HG02938 (cell line): ENCODE data around the gene MRPS23.

Source experiments
- ATAC-seq: cut with Tn5 transposase; IDR thresholded peaks from one replicate; pipeline ENCODE4 v1.9.1; 2021; ENCODE audit warnings: mild to moderate bottlenecking, moderate library complexity; ENCODE audit not compliant: unreplicated experiment

The MRPS23 gene

DNA sequence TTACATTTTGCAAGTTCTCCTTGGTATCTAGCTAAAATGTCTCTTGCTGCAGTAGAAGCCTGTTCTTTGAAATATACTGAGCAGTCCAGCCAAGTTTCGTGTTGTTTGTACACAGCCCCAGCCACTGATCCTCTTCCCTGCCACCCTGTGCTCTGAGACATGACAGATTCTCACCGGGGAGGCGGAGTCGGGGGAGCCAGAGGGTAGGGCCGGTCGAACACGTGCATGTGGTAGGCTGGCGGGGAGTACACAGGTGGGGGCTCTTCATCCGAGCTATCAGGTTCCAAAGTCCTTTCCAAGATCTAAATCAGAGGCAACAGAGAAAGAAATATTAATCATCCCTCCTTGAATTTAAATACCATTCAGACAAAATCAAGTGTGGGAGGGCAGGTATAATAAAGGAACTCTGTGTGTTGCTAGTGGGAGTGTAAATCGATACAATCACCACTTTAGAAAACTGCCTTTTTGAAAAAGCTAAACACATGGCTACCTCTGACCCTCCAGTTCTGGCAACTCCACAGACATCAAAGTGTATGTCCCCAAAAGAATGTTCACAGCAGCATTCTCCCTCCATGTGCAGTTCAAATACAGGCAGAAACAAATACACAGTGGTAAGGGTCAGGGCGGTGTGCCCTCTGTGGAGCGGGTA lies 29.7 kb upstream of the MRPS23 start:
- ATAC-seq: no peak

DNA sequence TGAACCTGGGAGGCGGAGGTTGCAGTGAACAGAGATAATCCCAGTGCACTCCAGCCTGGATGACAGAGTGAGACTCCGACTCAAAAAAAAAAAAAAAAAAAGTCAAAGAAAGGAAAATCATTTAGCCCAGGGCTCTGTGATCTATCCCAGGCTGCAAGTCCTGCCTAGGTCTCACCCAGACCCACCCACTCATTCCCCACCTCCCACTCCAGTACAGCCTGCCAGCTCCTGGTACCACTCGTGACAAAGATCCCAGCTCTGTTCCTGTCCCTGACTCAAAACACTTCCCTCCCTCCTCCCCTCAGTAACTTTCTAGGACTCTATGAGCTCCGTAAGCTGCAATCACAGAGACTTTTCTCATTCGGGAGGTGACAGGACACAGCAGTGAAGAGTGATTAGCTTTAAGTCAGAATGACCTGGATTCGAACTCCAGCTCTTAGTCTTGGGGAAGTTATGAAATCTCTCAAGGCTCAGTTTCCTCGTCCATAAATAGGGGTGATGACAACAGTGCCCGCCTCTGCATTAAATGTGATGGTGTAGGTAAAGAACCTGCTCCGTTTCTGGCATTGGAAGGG lies 28.0 kb upstream of the MRPS23 start:
- no peak for ATAC-seq

DNA sequence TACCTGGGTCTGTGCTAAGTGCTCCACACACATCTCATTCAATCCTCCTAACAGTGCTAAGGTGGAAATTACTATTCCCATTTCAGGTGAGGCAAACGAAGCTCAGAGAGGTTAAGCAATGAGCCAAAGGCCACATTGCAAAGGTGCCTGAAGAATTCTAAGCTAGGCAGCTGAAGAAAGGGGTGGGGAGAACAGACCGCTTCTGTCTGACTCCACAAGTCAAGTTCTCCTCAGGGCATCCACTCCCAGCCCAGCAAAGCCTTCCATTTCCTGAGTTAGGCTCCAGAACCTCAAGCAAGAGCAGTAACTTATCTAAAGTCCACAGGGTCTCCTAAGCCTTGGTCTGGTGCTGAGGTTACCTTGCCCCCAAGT lies 27.0 kb upstream of the MRPS23 start:
- no peak for ATAC-seq

DNA sequence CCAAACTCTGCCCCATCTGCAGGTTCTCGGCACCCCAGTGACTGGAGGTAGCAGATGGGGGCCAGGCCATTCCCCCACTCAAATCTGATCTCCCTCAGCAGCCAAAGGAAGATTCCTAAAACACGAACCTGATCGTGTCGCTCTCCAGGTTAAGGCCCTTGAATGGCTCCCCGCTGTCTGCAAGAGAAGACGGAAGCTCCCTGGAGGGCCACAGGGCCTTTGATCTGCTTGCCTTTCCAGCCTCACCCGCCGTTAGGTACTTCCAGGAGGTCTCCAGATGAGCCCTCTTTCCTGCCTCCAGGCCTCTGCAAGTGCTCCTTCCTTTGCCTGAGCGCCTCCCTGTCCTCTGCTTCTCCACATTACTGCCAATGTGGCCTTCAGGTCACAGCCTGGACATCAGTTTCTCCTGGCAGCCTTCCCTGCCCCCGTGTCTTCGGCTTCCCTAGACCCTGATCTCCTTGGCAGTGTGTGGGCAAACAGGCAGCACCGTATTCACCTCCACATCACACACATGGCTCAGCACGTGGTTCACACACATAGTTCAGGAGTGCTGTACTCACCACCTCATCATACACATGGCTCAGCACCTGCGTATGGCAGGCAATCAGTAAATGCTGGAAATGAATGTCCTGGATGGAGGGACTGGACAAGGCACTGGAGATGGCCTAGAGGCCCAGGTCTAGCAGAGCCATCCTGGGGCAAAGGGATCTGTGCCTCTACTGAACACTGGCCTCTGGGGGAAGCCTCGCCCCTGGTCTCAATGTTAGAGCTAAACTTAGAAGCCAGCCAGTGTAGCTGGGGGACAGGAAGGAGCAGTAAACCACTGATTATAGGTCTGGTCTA lies 26.4 kb upstream of the MRPS23 start:
- no peak for ATAC-seq

DNA sequence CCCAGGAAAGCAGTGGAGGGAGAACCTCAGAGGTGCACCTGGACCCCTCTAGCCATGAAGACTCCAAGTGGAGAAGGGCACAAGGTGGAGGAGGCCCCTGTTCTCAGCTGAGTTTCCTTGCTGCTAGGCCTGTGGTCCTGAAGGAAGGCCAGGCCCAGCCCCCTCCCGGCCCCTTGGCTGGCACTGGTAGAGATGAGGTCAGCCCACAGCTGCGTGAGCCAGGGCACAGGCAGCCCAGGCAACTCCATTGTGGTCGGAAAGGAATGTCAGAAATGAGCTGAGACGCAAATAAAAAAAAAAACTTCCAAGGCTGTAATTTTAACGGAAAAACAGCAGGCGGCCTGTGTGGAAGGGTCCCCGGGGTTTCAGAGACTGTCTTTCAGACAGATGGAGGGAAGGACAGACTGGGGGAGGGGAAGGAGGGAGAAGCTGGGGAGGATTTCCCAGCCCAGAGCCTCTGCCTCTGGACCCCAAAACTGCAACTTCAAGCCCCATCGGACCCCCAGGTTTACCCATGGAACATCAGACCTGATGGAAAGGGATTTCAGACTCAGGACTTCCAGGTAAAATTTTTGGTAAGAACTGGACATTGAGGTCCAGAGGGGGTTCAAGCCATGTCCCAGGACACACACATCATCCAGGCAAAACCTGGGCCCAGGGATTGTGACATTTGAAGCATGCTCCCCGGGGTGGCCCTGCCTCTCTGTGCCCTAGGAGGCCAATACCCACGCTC lies 25.6 kb upstream of the MRPS23 start:
- no peak for ATAC-seq

DNA sequence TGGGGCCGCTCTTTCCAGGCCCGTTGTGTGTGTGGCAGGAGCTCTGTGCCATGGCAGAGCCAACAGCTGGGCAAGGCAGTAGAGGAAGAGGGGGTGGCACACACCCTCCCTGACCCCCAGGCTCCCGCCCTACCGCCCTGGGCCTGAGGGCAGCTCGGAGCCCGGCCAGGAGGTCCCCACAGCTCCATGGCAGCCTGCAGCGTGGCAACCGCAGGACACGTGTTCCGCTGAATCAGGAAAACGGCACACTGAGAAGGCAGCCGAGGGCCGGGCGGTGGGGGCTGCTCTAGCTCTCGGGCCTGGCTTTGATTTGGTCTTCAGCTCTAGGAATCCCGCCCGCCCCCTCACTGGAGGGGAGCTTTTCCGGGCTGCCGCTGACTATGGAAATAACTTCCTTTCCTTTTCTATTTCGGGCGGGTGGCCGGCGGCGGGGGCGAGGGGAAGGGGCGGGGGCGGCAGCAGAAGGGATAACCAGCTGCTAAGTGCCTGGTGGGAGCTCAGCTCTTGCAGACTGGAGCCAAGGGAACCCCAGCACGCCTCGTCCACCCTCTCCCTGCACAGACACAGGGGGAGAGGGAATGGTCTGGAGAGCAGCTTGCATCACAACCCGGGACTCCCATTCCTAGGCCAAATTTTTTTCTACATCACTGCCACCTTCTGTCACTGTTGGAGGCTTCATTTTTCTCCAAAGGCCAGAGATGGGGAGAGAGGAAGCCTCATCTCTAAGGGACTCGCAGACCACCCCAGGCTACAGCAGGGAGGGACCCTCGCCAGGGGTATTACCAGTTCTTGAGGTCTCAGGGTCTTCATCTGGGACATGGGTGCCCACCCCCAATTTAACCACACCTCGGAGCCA lies 24.8 kb upstream of the MRPS23 start:
- no peak for ATAC-seq

DNA sequence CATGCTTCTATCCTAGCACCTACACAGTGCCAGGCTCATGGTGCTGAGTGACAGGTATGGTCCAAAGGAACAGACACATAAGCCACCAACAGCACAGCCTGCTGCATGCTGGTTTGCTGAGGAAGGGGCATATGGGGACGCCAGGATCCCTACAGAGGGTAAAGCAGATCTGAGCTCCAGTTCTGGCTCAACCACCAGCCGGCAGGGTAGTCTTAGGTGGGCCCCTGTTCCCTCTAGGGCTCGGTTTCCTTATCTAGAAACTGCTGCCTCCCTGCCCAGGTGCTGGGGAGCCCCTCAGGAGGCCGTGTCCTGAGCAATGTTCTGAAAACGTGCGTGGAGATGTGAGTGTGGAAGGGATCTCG lies 24.2 kb upstream of the MRPS23 start:
- no peak for ATAC-seq

DNA sequence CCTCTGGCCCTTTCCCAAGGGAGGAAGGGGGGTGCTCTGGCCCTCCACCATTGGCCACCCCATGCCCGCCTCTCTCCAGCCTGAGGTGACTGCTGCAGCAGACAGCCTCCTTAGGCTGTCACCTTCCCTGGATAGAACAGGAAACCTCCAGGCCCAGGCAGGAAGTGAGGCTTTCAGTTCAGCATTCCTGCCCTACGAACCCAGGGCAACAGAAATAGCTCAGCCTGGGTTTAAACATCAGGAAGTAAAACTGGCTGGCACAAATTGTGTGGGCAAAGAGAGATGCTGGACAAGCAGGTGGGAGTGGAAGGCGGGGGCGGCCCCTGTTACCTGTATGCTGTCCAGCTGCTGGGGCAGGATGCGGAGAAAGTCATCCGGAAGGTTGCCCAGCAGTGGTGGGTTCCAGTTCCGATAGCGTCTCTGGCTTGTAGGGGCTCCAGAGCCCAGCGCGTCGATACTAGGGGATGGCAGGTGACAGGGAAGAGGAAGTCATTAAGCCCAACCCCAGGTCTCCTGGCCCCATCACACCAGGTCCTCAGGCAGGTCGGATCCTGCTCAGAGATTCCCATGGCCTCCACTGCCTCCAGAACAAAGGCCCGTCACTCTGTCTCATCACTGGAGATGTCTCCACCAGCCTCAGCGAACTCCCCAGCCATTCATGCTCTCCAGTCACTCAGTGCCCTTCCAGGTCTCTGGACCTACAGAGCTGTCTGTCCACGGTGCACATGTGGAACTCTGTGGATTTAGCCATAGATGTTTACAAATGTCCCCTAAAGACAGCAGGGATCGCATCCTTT lies 23.6 kb upstream of the MRPS23 start:
- ATAC-seq: no peak

DNA sequence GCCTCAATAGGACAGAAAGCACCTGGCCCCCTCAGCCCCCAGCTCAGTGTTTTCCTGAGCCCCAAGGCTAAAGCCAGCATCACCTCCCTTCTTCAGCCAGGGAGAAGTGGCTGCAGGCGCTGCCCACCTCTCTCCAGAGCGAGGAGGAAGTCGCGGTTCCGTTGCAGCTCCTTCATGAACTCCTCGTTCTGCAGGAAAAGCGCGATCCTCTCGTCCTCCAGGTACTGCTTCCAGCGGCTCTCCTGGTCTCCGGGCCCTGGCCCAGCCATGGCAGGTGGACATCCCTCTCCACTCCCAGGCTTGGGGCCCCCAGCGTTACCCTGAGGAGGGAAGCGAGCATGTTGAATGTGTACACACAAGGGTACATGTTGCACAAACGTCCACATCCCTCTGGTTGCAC lies 22.7 kb upstream of the MRPS23 start:
- no peak for ATAC-seq

DNA sequence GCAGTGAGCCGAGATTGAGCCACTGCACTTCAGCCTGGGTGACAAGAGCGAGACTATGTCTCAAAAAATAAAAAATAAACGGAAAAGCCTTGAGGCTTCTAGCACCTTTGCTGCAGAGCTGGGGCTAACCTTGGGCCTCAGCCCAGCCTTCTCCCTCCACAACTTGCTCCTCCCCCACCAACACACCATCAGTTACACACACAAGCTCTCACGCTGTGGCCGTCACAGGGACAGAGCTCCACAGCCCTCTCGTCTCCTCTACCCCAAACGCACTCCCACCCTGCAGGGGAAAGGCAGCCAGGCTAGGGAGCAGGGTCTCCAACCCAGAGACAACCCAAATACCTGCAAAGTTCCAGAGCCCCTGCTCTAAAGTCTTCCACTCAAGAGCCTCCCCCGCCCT lies 22.0 kb upstream of the MRPS23 start:
- no peak for ATAC-seq

DNA sequence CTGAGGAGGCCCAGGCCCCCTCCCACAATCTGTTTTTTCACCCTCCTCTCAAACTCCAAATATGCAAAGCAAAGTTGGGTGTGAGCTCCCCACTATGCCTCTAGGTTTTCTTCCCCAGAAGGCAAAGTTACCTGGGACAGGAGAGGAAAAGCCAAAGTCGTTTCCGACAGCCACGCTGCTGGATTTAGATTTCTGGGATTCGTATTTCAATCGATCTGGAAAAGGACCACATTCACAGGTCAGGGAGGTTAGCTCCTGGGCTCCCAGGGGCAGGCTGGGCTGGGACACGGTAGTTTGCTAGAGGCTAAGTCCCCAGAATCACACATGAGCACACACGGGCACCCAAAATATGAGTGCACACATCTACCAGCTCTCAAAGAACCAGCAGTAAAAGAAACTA lies 21.3 kb upstream of the MRPS23 start:
- ATAC-seq: no peak

DNA sequence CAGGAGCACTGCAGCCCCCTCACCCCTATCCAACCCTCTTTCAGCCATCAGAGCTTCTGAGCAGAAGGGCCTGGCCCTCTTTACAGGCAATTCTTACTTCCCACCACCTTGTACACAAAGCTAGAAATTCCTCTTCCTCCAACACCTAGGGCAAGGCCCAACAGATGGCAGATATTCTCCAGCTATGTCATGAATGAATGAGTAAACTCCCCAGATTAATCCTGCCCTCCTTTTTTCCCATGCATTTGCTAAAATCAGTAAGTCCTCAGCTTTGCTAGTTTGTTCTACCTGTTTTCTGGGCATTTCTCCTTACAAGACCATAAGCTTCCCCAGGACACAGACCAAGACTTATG lies 20.4 kb upstream of the MRPS23 start:
- ATAC-seq: no peak

DNA sequence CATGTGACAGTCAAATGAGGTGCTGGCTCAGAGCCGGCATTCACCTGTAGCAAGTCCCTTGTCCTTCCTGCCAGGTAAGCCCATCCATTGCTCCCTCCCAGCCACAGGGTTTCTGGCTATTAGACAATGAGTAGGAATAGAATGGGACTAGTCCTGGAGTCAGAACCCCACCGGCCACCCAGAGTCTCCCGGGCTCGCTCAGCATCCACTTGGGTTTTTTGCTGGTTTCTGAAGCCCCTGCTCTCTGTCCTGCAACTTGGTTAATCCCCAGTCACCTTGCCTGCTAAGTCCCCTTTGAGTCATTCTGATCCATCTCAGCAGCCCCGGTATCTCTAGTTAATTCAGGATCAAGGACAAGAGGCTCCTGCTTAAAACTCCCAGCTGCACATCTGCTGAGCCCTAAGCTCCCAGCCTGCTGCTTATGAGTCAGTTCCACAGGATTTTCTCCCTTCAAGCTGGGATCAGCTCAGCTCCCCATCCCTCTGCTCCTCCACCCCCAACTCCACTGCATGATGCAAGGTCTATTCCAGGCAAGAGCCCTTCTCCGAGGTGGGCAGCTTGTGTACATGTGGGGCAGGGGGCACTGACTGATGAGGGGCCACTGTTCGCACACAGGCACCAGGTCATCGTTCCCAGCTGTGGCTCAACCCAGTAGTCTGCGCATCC lies 19.9 kb upstream of the MRPS23 start:
- no peak for ATAC-seq

DNA sequence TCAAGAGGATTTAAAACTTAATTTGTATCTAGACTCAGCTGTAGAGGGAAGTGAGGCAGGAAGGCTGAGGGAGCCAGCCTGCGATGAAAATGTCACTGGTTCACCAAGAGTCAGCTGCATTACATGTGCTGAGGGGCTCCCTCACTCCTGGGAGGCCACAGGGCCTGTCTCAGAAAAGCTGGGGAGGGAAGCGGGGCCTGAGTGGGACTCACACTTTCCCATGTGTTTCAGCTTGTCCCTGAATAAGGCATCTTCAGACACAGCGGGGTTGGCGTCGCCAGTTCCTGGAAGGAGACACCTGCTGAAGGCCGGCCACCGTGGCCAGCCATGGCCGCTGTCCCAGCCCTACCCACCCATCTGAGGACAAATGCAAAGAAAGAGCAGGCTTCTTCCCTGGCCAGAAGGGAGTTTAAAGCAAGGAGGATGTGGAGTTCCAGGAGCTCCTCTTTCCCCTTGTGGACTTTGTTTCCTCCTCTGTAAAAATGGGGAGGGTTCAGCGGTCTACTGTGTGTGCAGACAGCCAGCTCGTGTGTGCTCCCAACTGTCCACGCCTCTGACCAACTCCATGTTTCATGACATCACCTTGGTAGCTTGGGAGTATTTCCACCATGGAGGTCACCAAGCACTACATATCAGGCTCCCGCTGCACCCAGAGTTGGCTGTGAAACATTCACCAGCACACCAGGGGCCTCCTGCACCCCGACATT lies 19.2 kb upstream of the MRPS23 start:
- ATAC-seq: no peak

DNA sequence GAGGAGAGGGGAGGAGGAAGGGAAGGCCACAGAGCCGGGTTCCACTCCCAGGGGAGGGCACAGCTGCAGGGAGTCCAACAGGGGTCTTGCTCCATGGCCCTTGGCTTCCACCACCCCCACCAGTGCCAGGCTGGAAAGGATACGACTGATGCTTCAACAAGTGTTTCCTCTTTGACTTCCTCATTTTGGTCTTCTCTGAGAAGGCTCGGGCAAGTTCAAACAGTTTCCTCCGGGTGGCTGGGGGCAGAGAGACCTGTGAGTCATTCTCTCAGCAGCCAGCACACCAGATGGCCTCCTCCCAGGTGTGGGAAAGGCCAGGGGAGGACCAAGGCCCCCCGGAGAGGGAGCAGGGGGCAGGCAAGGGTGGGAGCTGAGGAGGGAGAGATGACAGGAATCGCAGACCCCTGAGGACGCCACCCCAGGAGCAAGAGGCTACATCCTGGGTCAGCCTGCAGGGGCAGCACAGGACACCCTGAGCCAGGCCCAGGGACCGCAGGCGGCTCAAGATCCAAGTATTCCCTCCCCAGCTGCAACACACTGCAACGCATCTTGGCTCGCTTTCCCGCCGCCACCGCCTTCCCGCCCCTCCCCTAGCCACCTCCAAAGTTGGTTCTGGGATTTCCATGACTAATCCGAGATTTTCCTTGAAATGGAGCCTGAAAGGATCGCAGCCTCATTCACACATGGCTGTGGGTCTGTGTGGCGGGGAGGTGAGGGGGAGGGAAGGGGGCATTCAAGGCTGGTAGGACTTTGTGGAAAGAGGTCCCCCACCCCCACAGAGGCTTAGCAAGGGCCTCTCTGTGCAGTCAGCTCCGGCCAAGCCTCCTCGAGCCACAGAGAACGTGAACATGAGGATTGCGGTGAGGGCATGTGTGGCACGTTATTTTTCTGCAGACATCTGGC lies 18.4 kb upstream of the MRPS23 start:
- no peak for ATAC-seq

DNA sequence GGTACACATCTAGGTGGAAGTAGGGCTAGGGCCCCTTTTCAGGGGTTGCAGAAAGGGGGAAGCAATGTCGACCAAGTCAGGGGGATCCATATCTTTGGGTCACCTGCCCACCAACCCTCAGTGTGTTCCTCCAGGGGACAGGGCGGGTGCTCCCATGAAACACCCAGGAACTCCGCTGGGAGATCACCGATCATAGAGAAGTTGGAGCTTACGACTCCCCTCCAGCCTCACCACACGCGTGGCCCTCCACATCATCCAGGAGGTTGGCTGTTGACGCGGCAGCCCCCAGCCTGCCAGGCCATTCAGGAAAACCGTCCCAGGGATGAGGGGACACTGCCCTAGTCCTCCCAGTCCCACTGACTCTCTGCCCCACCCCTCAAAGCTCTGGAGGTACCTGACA lies 17.3 kb upstream of the MRPS23 start:
- no peak for ATAC-seq

DNA sequence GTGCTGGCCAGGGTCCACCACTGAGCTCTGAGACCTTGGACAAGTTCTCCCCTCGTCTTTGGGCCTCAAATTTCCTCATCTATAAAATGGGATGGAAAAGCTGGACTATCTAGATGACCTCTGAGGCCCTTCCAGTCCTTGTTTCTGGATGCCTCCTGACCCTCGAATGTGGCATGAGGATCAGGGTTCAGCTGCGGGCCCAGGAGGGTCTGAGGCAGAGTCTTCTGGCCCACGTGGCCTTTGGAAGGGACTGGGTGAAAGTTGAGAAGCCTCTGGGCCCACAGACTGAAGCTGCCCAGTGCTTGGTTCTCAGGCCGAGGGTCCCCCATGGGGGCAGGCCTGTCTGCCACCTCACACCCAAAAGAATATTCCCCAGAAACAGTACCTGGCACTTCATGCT lies 16.9 kb upstream of the MRPS23 start:
- no peak for ATAC-seq

DNA sequence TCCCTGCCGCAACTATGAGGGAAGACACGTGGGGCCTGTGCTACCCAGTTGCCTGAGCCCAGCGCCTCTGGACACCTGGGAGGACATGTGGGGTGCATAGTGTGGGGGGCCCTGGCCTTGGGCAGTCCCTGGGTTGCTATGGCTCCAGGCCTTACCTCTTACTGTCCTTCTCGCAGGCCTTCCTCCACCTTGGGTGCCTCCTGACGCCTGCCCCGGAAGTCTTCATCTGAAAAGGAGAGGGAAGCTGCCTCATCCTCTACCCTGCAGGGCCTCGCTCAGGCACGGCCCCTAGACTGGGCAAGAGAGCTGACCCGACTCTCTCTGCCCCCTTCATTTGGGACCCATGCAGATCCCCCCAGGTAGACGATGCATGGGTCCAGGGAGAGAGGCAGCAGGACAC lies 16.5 kb upstream of the MRPS23 start:
- no peak for ATAC-seq
